NOMO-1 treated with dmso at 0.1 percent for 144 hours (cell line): ENCODE results near the gene SLC25A13.
"Not testable (repeated sequence)": the region's sequence is repeated elsewhere in the genome, so short reads cannot be mapped to it uniquely, and the experiment has no call there.

Source experiments
- DNase-seq: peaks from one replicate; lab custom pipeline; 2025; ENCODE audit not compliant: unreplicated experiment; lab: John Stamatoyannopoulos, UW

The SLC25A13 gene

GRCh38 chr7:96173781-96174180 is 148.1 kb downstream of the SLC25A13 start:
- DNase-seq, result no peak

DNA sequence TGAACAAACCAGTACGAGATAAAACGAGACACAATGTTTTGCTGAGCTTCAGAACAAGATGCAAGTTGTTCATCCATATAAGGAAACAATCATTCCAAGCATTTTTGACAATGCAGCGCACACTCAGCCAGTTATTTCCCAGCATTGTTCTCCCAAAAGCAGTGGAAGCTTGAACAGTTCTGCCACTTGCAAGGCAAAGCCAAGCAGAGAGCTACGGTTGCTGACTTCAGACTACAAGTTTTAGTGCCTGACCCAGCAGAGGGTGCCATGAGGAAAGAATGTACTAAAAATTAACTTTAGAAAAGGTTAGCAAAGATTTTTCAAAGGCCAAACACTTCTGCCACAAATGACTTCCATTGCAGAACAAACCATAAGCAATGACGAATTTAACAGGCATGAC is 152.5 kb downstream of the SLC25A13 start:
- no peak for DNase-seq

- DNase-seq, result no peak
Observed at GRCh38 chr7:96167424-96167823, 154.5 kb downstream of the SLC25A13 start.

- DNase-seq, result no peak
Observed at GRCh38 chr7:96161897-96162296, 160.0 kb downstream of the SLC25A13 start.

DNA sequence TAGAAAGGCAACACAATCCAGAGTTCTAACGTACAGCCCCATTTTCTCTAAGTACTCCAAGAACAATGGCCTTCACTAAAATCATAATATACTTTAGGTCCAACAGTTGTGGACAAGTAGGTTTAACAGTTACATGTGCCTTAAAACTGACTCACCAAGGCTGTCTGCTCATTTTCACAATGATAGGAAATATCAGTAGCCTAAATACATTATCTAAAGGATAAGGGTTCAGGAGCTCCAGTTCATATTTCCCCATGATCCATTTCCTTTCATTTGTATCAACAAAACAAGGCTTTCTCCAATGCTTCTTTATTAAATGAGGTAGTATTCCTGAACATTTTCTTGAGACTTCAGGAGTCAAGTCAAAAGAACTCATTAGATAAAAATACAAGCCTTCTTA is 164.0 kb downstream of the SLC25A13 start:
- DNase-seq, result no peak

- DNase-seq, result not testable (repeated sequence)
Observed at GRCh38 chr7:96154506-96154905, 167.4 kb downstream of the SLC25A13 start.

DNA sequence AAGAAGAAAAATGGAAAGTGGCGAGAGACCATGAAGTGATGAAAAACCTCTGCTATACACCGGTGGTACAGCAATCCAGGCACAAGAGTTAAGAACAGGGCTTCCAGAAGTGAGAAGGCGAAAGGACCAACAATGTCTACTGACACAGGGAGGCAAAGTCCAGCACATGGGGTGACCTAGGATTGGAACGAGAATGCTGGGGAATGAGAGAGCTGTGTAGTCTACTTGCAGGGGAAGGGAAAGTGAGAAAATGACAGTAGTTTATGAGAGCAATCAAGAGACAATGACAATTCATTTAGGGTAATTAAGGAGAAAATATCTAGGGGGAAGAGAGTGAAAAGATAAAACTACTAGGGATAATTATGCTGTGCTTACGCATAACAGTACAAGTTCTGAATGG is 169.2 kb downstream of the SLC25A13 start:
- no peak for DNase-seq

DNA sequence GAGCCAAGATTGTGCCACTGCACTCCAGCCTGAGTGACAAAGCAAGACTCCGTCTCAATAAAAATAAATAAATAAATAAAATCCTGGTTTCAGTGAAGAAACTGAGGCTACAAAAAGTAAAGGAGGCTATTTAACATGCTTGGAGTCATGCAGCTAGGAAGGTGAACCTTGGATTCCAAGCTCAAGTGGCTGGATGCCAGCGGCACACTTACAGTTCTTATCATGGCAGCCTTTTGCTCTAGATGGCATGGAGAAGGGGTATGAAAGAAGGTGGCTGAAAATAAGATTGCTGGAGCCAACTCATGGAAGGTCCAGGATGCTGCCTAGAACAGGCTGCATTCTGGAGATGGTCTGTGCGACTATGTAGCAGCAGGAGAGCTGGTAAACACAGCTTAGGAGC is 170.0 kb downstream of the SLC25A13 start:
- no peak for DNase-seq

GRCh38 chr7:96144260-96144526 is 177.7 kb downstream of the SLC25A13 start:
- DNase-seq, result no peak

- DNase-seq, result no peak
Observed at GRCh38 chr7:96143495-96144259, 178.2 kb downstream of the SLC25A13 start.

DNA sequence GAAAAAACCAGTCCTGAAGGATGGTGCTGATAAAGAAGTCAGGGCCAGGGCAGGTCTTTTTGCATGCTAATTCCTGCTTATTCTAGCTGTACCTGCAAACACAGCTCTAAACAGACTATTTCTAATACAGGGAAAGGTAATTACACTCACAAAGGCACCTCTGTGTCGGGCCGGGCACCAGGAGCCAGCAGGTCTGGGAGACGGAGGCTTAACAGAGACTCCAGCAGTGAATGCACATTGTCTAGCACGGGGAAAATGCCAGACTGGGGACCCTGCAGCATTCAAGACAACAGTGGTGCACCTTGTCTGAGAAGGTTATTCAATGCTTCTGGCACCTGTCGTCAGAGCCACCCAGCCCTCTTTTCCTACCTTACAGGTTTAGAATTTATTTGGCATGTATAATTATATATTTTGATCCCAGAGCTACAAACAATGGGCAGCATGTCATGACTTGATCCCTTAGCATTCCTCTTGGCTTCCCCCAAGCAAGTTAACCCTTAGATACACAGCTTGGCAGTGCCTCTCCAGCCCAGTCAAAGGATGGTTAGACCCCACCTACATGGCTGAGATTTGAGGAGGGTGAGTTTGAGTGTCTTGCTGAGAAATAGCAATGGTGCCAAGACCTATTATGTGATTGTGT is 185.2 kb downstream of the SLC25A13 start:
- no peak for DNase-seq

GRCh38 chr7:96135241-96135640 is 186.7 kb downstream of the SLC25A13 start:
- DNase-seq, result no peak

- DNase-seq, result no peak
Observed at GRCh38 chr7:96131525-96131924, 190.4 kb downstream of the SLC25A13 start.

GRCh38 chr7:96127746-96128145 is 194.2 kb downstream of the SLC25A13 start:
- no peak for DNase-seq

GRCh38 chr7:96126382-96126781 is 195.5 kb downstream of the SLC25A13 start:
- DNase-seq, result no peak

- no peak for DNase-seq
Observed at GRCh38 chr7:96122746-96123145, 199.2 kb downstream of the SLC25A13 start.

DNA sequence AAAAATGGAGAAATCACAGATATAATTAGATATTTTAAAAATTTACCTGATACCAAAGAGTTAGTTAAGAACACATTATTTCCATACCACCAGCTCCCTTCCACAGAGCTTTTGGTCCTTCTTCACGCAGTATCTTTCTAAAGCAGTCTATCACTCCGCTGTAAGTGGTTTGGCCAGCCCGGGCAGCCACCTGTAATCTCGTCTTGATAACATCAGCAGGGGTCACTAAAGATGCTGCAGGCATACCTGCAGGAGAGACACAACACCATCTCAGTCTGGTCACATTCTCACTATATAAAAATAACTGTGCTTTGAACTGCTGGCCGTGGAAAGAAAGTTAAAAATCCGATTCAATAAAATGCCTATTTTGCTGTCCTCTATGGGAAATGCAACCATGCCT is 200.1 kb downstream of the SLC25A13 start:
- DNase-seq, result no peak

GRCh38 chr7:96120445-96121225 is 201.3 kb downstream of the SLC25A13 start:
- DNase-seq, result no peak

GRCh38 chr7:96118449-96119001 is 203.4 kb downstream of the SLC25A13 start:
- DNase-seq, result no peak

GRCh38 chr7:96116173-96116572 is 205.7 kb downstream of the SLC25A13 start:
- no peak for DNase-seq

- no peak for DNase-seq
Observed at GRCh38 chr7:96114190-96114589, 207.7 kb downstream of the SLC25A13 start.

- no peak for DNase-seq
Observed at GRCh38 chr7:96111405-96111804, 210.5 kb downstream of the SLC25A13 start.
